CD4-positive, alpha-beta T cell treated with Interleukin-1 beta for 1 hour (primary cell): ENCODE data around the gene UBA1.
"Not testable (repeated sequence)": the region's sequence is repeated elsewhere in the genome, so short reads cannot be mapped to it uniquely, and the experiment has no call there.

Source experiments
- DNase-seq, 2 donors: peaks; one replicate each; pipeline ENCODE4 v3.0.0-alpha.2; 2020 to 2022

UBA1 gene

DNA sequence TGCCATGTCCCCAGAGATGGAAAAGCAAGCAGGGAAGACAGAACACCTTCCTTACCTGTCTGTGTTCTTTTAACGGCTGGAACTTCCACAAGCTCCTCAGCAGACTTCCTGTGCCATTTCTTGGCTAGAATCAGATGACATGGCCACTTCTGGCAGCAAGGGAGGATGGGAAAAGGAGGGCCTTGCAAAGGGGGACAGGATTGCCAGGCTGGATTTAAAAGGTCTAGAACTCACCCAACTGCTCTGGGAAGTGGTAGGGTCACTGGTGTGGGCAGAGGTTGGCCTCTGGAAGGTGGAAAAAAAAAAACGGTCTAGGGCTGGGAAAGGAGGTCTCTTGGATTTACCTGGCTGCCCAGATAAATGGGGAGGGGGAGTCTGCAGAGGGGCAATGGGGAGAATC is 37.5 kb downstream of the UBA1 start:
- DNase-seq = no peak

DNA sequence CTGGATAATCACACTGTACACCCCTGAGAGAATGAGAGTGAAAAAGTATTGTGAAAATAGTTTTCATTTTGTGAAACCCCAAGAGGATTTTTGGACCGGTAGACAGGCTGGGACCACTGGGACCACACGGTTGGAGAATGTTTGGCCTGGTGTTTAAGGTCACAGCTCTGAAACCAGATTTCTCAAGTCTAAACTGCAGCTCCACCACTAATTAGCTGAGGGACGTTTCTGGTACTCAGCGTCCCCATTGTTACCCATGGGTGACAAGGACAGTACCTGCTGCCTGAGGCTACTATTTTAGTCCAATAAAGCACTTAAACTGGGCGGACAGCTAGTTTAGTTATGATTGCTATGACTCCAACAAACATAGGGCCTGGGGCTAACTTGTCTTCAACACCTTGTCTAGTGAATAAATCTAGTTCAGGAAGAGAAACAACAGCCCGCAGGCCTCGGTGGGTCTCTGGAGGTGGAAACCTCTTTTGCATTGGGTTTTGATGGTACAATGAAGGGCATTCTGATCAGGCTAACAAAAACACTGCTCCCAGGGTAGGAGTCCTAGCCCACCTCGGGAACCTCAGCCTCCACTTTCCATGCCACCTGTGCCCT is 38.7 kb downstream of the UBA1 start:
- no peak for DNase-seq

DNA sequence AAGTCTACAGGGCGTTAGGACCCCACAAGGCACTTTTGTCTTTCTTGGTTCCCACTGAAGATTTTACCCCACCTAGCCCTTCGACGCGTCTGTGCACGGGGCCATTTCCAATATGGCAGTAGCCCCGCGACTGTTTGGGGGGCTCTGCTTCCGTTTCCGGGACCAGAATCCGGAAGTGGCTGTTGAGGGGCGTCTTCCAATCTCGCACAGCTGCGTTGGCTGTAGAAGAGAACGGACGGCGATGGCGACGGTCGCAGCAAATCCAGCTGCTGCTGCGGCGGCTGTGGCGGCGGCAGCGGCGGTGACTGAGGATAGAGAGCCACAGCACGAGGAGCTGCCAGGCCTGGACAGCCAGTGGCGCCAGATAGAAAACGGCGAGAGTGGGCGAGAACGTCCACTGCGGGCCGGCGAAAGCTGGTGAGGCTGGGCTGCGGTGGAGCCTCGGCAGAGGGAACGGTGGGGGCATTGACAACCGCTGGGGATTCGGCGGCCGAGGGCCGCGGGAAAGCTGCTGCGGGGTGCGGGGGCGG is 39.2 kb downstream of the UBA1 start, which contains the start of gene USP11:
Gene USP11 (plus strand): TSS at position 207 of the 530 bp plus-strand sequence. CDS start 35 bp downstream, at position 242.
- peak; percentile 69 to 78 for DNase-seq

DNA sequence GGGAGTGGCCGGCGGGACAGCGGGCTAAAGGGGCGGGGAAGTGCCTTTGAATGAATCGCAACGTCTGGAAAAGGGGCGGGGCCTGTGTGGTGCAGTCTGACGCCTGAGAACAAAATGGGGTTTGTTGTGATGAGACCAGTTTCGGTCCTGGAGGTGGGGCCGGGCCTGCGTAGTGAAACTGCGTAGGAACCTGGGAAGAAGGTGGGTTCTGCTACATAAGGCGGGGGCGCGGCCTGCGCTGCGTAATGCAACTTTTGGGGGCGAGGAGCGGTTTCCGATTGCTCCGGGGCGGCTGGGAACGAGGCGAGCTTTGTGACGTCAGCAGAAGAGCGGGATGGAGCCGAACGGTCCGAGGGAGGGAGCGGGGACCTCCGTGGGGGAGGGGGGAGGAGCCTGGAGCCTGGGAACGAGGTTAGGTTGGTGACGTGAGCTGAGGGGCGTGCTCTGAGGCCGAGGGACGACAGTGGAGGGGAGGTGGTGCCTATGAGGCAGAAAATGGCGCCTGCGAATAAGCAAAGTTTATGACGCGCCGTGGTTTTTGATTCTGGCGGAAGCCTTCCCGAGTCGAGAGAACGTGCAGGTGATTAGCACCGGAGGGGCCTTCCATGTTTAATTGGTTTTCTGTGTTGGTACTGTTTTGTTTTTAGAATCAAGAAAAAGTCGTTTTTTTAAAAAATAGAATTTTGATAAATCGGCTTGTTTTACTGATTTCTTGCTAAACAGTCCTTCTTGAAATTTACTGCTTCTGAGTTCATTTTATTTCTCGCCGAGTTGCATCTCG is 39.9 kb downstream of the UBA1 start:
- DNase-seq = peak; percentile 96 to 98

DNA sequence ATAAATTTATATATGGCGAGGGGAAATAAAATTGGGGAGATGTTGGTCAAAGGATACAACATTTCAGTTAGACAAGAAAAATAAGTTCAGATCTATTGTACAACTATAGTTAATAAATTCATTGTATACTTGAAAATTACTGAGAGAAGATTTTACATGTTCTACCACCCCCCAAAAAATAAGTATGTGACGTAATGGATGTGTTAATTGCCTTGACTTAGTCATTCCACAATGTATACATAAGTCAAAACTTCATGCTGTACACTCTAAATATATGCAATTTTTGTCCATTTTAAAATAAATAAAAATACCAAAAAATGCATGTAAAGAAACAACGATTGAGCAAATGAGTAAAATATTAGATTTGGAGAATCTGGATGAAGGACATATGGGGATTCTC is 41.0 kb downstream of the UBA1 start:
- DNase-seq = no peak

DNA sequence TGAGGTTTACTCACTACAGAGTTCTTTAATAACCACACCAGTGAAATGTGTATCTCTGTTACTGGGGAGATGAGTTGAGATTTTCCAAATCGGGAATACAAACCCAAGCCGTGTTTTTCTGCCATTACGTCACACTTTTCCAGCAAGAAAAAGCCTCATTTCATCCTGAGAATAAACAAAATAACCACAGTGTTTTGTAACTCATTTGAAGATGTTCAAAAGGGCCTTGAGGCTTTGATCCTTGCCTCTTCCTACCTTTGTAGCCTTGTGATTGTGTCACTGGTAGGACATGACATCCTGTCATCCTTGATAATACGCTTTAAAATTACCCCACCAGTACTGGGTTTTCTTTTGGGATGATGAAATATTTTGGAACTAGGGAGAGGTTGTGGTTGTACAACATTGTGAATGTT is 42.1 kb downstream of the UBA1 start:
- no peak for DNase-seq

DNA sequence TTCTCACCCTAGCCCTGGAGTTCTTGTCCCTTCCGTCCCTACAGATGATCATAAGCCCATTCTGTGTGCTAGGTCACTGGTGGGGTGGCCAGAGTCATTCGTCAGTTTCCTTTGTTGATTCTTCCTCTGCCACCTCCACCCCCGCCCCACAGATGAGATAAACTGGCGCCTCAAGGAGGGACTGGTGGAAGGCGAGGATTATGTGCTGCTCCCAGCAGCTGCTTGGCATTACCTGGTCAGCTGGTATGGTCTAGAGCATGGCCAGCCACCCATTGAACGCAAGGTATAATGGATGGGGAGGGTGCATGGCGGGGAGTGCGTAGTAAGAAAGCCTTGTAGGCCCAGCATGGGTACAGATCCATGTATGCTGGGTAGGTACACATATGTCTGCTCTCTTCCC is 45.6 kb downstream of the UBA1 start:
- no peak for DNase-seq

DNA sequence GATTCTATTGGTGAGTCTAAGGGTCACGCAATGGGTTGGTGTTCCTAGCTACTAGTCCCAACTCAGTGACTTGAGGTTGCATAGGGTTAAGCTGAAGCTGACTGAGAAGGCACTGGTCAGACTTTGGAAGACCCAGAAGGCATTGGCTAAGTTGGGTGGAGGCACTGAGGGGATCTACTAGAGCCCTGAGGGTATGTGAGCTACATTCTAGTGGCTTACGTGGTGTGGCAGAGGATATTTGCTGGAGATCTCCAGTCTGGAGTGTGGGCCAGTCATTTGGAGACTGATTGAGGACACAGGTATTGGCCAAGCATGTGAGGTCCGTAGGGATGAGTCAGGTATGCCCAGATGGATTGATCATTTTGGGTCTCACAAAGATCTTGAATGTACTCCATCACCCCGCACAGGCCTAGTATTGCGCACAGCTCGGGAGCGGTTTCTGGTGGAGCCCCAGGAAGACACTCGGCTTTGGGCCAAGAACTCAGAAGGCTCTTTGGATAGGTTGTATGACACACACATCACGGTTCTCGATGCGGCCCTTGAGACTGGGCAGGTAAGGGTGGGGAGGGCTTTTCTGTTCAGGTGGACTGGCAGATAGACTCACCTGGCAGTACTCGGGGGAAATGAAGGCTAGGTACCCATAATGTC is 46.4 kb downstream of the UBA1 start:
- no peak for DNase-seq

DNA sequence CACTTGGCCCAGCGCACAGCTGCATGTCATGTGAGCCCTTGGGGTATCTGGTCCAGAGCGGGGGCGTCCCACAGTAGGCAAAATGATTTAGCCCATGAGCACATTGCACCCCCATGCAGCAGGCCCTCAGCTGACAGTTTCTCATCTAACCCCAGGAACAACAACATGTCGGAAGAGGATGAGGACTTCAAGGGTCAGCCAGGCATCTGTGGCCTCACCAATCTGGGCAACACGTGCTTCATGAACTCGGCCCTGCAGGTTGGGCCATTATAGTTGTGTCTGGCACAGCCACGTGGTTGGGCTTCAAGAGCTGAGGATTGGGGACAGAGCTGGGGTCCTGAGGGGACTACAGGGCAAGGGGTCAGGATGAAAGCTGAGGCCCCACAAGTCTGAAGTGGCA is 47.0 kb downstream of the UBA1 start:
- DNase-seq = no peak

DNA sequence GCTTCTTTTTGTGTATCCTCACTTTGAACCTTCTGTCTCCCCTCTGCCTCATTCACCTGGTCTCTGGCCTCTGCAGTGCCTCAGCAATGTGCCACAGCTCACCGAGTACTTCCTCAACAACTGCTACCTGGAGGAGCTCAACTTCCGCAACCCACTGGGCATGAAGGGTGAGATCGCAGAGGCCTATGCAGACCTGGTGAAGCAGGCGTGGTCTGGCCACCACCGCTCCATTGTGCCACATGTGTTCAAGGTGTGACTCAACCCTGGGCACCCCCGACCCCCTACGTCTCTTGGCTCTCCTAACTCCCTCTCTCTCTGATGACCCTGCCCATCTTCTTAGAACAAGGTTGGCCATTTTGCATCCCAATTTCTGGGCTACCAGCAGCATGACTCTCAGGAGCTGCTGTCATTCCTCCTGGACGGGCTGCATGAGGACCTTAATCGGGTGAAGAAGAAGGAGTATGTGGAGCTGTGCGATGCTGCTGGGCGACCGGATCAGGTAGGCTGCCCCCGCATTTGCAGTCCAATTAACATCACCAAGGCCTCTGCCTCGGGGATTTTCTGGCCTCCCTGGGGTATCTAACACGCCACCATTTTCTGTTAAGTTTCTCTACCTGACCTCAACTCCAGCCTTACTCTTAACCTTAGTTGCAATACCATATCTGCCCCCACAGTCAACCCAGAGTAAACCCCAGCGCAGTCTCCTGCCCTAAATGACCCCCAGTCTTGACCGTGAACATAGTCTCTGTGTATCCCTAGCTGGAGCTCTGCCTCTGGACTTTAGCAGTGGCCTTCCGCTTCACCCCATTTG is 47.8 kb downstream of the UBA1 start:
- DNase-seq = no peak

DNA sequence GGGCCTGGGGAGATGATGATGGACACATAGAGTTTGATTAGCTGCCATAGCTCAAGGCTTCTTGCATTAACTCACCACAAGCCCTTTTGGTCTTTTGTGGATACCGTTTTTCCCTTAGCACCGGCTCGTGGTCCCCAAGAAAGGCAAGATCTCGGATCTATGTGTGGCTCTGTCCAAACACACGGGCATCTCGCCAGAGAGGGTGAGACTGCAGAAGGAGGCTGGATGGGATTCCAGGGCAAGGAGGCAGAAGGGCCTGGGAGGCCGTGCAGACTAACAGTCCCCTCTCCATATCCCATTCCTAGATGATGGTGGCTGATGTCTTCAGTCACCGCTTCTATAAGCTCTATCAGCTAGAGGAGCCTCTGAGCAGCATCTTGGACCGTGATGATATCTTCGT is 48.7 kb downstream of the UBA1 start:
- no peak for DNase-seq

DNA sequence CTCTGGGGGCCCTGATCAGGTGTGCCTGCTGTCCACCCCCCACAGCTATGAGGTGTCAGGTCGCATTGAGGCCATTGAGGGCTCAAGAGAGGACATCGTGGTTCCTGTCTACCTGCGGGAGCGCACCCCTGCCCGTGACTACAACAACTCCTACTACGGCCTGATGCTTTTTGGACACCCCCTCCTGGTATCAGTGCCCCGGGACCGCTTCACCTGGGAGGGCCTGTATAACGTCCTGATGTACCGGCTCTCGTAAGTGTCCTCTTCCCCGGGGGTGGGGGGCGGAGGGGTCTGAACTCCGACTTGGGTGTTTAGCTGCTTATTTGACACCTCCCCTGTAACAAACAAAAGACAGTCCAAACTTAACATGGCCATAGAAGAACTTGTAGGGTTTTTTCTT is 49.7 kb downstream of the UBA1 start:
- DNase-seq = no peak

DNA sequence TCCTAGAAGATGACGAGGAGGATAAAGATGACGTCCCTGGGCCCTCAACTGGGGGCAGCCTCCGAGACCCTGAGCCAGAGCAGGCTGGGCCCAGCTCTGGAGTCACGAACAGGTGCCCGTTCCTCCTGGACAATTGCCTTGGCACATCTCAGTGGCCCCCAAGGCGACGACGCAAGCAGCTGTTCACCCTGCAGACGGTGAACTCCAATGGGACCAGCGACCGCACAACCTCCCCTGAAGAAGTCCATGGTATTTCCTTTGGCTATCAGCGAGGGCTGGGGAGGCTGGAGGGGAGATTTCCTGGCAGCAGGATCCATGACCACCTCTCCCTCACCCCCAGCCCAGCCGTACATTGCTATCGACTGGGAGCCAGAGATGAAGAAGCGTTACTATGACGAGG is 51.0 kb downstream of the UBA1 start:
- no peak for DNase-seq

DNA sequence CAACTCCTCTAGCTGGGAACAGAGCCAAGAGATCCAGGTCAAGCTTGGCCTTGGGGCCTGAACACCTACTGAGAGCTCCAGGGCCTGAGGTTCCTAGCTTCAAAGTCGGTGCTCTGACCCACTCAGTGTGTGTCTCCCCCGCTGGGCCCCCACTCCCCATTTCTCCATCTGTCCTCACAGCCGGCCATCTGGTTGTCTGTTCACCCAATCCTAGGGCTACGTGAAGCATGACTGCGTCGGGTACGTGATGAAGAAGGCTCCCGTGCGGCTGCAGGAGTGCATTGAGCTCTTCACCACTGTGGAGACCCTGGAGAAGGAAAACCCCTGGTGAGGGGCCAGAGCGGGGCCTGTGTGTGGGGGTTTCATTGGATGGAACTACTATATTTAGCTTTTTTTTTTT is 51.5 kb downstream of the UBA1 start:
- DNase-seq = no peak

DNA sequence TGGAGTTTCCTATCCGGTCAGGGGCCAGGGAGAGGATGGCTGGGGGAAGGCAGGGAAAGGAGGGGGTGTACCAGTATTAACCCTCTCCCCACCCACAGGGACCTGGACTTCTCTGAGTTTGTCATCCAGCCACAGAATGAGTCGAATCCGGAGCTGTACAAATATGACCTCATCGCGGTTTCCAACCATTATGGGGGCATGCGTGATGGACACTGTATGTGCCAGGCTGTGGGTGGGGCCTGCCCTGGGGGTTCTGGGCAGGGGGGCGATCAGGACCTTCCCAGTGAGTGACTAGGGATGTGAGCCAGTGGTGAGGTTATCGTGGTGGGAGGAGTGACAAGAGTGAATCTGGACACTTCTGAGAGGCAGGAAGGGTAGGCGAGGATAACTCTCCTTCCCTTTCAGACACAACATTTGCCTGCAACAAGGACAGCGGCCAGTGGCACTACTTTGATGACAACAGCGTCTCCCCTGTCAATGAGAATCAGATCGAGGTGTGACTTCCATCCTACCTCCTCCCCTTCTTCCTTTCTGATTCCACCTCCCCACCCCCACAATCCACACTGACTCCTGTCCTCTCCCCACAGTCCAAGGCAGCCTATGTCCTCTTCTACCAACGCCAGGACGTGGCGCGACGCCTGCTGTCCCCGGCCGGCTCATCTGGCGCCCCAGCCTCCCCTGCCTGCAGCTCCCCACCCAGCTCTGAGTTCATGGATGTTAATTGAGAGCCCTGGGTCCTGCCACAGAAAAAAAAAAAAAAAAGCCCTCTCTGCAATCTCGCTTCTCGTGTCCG is 53.8 kb downstream of the UBA1 start:
- no peak for DNase-seq

DNA sequence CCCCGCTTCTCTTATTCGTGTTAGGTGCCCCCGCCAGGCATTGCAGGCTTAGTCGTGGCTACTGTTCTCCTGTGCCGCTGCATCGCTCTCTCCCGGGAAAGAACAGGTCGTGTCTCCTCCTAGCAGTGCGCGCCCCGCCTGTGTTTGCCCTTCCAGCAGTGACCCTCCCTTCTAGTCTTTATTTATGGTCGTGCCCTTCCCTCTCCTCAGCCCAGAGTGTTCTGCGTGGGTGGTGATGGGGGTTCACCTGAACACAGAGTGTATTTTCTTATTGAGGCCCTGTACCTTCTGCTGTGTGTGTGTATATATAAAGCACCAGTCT is 54.3 kb downstream of the UBA1 start:
- no peak for DNase-seq

DNA sequence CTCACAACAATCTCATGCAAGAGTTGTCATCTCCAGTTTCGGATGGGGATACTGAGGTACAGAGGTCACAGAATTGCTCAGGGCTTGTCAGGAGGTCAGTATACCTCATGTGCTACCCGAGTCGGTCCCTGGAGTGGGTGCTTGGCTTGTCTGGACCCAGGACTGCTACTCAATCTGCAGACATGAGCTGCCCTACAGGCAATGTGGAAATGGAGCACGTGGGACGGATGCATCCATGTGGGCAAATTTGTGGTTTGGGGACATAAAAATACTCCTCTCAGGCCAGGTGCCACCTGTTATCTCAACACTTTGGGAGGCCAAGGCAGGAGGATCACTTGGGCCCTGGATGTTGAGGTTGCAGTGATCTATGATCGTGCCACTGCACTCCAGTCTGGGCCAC is 54.9 kb downstream of the UBA1 start:
- no peak for DNase-seq

DNA sequence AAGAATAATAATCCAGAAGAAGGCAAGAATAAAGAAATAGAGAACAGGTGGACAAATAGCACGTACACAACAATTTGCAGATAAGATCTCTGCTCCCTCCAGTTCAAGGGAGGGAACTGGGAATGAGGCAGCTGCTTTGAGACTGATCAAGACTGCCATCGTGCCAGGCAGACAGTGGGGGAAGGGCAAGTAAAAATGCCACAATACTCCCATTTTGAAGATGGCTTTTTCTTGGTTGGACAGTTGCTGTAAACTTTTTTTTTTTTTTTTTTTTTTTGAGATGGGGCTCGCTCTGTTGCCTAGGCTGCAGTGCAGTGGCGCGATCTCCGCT is 56.4 kb downstream of the UBA1 start:
- no peak for DNase-seq

DNA sequence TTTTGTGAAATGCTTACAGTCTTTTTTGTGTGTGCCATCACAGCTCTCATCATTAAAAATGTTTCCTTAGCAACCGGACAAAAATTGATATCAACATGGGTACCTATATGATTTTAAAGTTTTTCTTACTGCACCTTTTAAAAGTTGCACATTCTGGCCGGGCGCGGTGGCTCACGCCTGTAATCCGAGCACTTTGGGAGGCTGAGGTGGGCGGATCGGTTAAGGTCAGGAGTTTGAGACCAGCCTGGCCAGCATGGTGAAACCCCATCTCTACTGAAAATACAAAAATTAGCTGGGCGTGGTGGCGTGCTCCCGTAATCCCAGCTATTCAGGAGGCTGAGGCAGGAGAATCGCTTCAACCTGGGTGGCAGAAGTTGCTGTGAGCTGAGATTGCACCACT is 64.0 kb downstream of the UBA1 start:
- not testable (repeated sequence) for DNase-seq
